Purkinje cell (primary cell): ENCODE measurements around the gene NFYB. TPM values are rescaled to one million over a fixed set of nuclear protein-coding genes. Genes with fewer than 3 reads are reported as not detected.

ENCODE experiments used
- polyA plus RNA-seq: library from polyadenylated mRNA; unstranded; fragments of >200 nt; fragmentation: Nextera tagmentation; gene quantifications from 2 replicates; pipeline ENCODE4 v1.2.1, GENCODE V29; 2014

NFYB gene
- polyA plus RNA-seq, result 18.1 and 24.0 TPM in 2 replicates

DNA sequence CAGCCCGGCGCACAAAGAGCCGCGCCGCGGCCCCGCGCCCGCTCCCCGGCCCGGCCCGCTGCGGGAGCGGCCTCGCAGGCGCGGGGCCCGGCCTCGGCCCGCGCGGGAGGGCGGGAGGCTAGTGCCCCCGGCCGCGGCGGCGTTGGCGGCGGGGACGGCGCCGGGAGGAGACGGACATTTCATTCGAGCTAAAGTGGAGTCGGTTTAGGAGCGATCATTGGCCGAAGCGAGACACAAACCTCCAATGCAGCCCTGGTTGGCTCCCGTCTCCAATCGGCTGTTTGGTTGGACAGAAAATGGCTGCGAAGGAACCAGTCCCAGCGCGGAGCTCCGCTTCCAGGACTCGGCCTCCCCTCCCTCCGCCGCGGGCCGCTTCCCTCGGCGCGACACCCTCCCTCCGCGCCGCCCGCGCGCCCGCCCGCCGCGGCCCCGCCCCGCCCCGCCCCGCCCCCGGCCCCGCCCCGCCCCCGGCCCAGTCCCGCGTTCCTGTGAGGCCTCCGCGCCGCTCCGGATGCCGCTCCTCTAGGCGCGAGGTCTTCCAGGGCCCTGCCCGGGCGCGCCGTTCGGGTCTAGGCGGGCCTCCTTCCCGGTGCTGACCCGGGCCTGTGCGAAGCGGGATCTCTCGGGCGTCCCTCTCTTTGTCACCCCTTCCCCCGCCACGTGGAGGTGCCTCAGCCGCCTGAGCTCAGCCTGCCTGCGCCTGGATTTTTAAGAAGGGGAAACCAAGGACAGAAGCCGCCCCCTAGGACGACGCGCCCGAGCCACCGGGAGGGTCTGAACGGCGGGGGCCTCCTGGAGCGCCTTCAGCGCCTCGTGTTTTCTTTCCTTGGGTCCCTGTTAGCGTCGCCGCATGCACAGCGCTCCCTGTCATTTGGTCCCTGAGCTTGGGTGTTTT is at the start of gene NFYB:
TSS of gene NFYB (minus strand) at position 309 of the 895 bp plus-strand sequence. CDS start 2,757 bp downstream, outside the sequence.

Other genes with a start within 250 kb of the NFYB start
- 426 and 432 TPM in 2 replicates for gene HSP90B1, start 207.8 kb downstream of the NFYB start, polyA plus RNA-seq
- gene TDG, start 172.3 kb downstream of the NFYB start, polyA plus RNA-seq, result 12.9 and 16.4 TPM in 2 replicates
- gene GLT8D2, start 88.0 kb downstream of the NFYB start, polyA plus RNA-seq, result 0.28 and 0.60 TPM in 2 replicates
- 15.6 and 16.7 TPM in 2 replicates for gene HCFC2, start 73.7 kb downstream of the NFYB start, polyA plus RNA-seq
- gene TXNRD1, start 77.6 kb upstream of the NFYB start, polyA plus RNA-seq, result 70.5 and 81.6 TPM in 2 replicates
- 3.8 and 6.9 TPM in 2 replicates for gene EID3, start 165.5 kb upstream of the NFYB start, polyA plus RNA-seq